Body of pancreas (tissue), 4 donors: ENCODE results near the gene WDR27.

Experiments
- POLR2A ChIP-seq, 3 donors: fragments of 450-650 bp; IDR thresholded peaks; one replicate each; pipeline ENCODE4 v1.6.1; 2016; ENCODE audit warnings: antibody characterized with exemption in 3 of 3, mild to moderate bottlenecking in 2 of 3
- TF ChIP-seq, protein P1 (sequence below), 7 experiments: fragments of 450-650 bp in 4 of 7; fragments of 200-600 bp in 3 of 7; sonication (generic) in 3 of 7; IDR thresholded peaks; one replicate each; pipeline ENCODE4 v1.5.1; 2016 to 2019; ENCODE audit warnings: antibody characterized with exemption in 7 of 7

DNA sequence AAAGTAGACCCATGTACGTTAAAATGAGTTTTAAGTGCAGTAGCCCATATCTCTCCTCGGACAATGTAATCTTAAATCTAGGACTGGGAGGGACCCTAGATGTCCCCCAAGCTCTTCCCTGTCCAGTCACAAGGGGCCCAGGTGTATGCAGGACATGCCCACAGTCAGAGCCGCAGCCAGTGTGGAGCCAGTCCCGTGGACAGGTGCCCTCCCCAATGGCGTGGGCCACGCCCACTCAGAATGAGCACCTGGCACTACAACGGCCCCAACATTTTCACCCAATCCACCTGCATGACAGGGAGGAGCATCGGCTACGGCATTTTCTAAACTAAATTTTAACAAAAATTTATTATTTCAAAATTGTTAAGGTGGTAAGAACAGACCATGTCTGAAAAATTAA lies 53.2 kb downstream of the WDR27 start:
- no peak for TF ChIP-seq POLR2A (IDR thresholded peaks at IDR 0.05)
- TF ChIP-seq, protein P1, sequence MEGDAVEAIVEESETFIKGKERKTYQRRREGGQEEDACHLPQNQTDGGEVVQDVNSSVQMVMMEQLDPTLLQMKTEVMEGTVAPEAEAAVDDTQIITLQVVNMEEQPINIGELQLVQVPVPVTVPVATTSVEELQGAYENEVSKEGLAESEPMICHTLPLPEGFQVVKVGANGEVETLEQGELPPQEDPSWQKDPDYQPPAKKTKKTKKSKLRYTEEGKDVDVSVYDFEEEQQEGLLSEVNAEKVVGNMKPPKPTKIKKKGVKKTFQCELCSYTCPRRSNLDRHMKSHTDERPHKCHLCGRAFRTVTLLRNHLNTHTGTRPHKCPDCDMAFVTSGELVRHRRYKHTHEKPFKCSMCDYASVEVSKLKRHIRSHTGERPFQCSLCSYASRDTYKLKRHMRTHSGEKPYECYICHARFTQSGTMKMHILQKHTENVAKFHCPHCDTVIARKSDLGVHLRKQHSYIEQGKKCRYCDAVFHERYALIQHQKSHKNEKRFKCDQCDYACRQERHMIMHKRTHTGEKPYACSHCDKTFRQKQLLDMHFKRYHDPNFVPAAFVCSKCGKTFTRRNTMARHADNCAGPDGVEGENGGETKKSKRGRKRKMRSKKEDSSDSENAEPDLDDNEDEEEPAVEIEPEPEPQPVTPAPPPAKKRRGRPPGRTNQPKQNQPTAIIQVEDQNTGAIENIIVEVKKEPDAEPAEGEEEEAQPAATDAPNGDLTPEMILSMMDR (IDR thresholded peaks at IDR 0.05): no peak
